Testis (tissue), 2 donors: ENCODE data around the gene SMIM36.
A peak's percentile ranks its signal among the peaks of the same experiment; 100 is the strongest.

ENCODE experiments used
- POLR2A ChIP-seq: fragments of 450-650 bp; IDR thresholded peaks from one replicate; pipeline ENCODE4 v1.6.1; 2017; ENCODE audit warnings: antibody characterized with exemption, mild to moderate bottlenecking, moderate library complexity
- TF ChIP-seq, protein P1 (sequence below), 3 experiments: fragments of 450-650 bp in 2 of 3; fragments of 200-600 bp in 1 of 3; sonication (generic) in 1 of 3; IDR thresholded peaks; one replicate each; pipeline ENCODE4 v1.5.1; 2016 to 2019; ENCODE audit warnings: antibody characterized with exemption in 3 of 3, mild to moderate bottlenecking in 2 of 3, moderate library complexity in 1 of 3

GRCh38 chr17:55527540-55528118 lies 16.4 kb upstream of the SMIM36 start:
- TF ChIP-seq POLR2A = no peak
- TF ChIP-seq, protein P1, sequence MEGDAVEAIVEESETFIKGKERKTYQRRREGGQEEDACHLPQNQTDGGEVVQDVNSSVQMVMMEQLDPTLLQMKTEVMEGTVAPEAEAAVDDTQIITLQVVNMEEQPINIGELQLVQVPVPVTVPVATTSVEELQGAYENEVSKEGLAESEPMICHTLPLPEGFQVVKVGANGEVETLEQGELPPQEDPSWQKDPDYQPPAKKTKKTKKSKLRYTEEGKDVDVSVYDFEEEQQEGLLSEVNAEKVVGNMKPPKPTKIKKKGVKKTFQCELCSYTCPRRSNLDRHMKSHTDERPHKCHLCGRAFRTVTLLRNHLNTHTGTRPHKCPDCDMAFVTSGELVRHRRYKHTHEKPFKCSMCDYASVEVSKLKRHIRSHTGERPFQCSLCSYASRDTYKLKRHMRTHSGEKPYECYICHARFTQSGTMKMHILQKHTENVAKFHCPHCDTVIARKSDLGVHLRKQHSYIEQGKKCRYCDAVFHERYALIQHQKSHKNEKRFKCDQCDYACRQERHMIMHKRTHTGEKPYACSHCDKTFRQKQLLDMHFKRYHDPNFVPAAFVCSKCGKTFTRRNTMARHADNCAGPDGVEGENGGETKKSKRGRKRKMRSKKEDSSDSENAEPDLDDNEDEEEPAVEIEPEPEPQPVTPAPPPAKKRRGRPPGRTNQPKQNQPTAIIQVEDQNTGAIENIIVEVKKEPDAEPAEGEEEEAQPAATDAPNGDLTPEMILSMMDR (IDR thresholded peaks at IDR 0.05) = peak; percentile 24 to 57 (median 54)
